ENCODE results near the gene KRT35. TPM values are rescaled to one million over a fixed set of nuclear protein-coding genes. Genes with fewer than 3 reads are reported as not detected.

The KRT35 gene
- total RNA-seq, 1 experiment from 2014 or later: not detected

GRCh38 chr17:41428591-41429291, 52.2 kb downstream of the KRT35 start:
- DNase-seq (ENCODE audit: extremely low read depth, low read depth): no peak

Small RNAs within 50 kb of the gene (small RNA-seq; reads per million reads assigned to genes)
- 0.41 to 2.3 reads per million in 2 experiments for gene RNU2-32P

Other genes starting within 250 kb of the KRT35 start
- not detected in 2 replicates for gene KRTAP9-3, start 248.7 kb downstream of the KRT35 start, total RNA-seq (2014; rRNA removed; shearing (Covaris generic))
- not detected in 2 replicates for gene KRTAP9-8, start 243.2 kb downstream of the KRT35 start, total RNA-seq (2014; rRNA removed; shearing (Covaris generic))
- gene KRTAP9-4, start 231.5 kb downstream of the KRT35 start, total RNA-seq (2014; rRNA removed; shearing (Covaris generic)): not detected in 2 replicates
- not detected in 2 replicates for gene KRTAP9-9, start 225.8 kb downstream of the KRT35 start, total RNA-seq (2014; rRNA removed; shearing (Covaris generic))
- not detected in 2 replicates for gene KRTAP9-6, start 215.8 kb downstream of the KRT35 start, total RNA-seq (2014; rRNA removed; shearing (Covaris generic))
- gene KRTAP9-7, start 205.5 kb downstream of the KRT35 start, total RNA-seq (2014; rRNA removed; shearing (Covaris generic)): not detected in 2 replicates
- not detected in 2 replicates for gene KRTAP29-1, start 178.3 kb downstream of the KRT35 start, total RNA-seq (2014; rRNA removed; shearing (Covaris generic))
- gene KRTAP16-1, start 171.8 kb downstream of the KRT35 start, total RNA-seq (2014; rRNA removed; shearing (Covaris generic)): not detected in 2 replicates
- gene KRTAP17-1, start 165.4 kb downstream of the KRT35 start, total RNA-seq (2014; rRNA removed; shearing (Covaris generic)): not detected in 2 replicates
- not detected in 2 replicates for gene KRT33A, start 130.3 kb downstream of the KRT35 start, total RNA-seq (2014; rRNA removed; shearing (Covaris generic))
- gene KRT33B, start 111.3 kb downstream of the KRT35 start, total RNA-seq (2014; rRNA removed; shearing (Covaris generic)): not detected in 2 replicates
- 0.10 TPM in 1 of 2 replicates, not detected in the other for gene KRT34, start 98.8 kb downstream of the KRT35 start, total RNA-seq (2014; rRNA removed; shearing (Covaris generic))
- not detected in 2 replicates for gene KRT31, start 83.5 kb downstream of the KRT35 start, total RNA-seq (2014; rRNA removed; shearing (Covaris generic))
- not detected in 2 replicates for gene KRT37, start 56.6 kb downstream of the KRT35 start, total RNA-seq (2014; rRNA removed; shearing (Covaris generic))
- gene KRT38, start 40.2 kb downstream of the KRT35 start, total RNA-seq (2014; rRNA removed; shearing (Covaris generic)): not detected in 2 replicates
- gene KRT32, start 13.8 kb downstream of the KRT35 start, total RNA-seq (2014; rRNA removed; shearing (Covaris generic)): not detected in 2 replicates
- not detected in 2 replicates for gene KRT36, start 8.8 kb upstream of the KRT35 start, total RNA-seq (2014; rRNA removed; shearing (Covaris generic))
- gene KRT13, start 24.5 kb upstream of the KRT35 start, total RNA-seq (2014; rRNA removed; shearing (Covaris generic)): not detected in 2 replicates
- gene KRT15, start 37.7 kb upstream of the KRT35 start, total RNA-seq (2014; rRNA removed; shearing (Covaris generic)): 3.7 and 6.0 TPM in 2 replicates
- gene KRT19, start 47.2 kb upstream of the KRT35 start, total RNA-seq (2014; rRNA removed; shearing (Covaris generic)): 1,671 and 1,675 TPM in 2 replicates
- gene KRT9, start 90.9 kb upstream of the KRT35 start, total RNA-seq (2014; rRNA removed; shearing (Covaris generic)): not detected in 2 replicates
- gene KRT14, start 105.7 kb upstream of the KRT35 start, total RNA-seq (2014; rRNA removed; shearing (Covaris generic)): not detected in 2 replicates
- gene KRT16, start 131.6 kb upstream of the KRT35 start, total RNA-seq (2014; rRNA removed; shearing (Covaris generic)): not detected in 2 replicates
- 0.42 TPM in 1 of 2 replicates, not detected in the other for gene KRT17, start 143.4 kb upstream of the KRT35 start, total RNA-seq (2014; rRNA removed; shearing (Covaris generic))
- 356 and 499 TPM in 2 replicates for gene EIF1, start 207.7 kb upstream of the KRT35 start, total RNA-seq (2014; rRNA removed; shearing (Covaris generic))
- gene GAST, start 231.2 kb upstream of the KRT35 start, total RNA-seq (2014; rRNA removed; shearing (Covaris generic)): not detected in 2 replicates